HT1080 (cell line): Measurements from ENCODE around the gene EVPL. TPM values are rescaled to one million over a fixed set of nuclear protein-coding genes. Genes with fewer than 3 reads are reported as not detected.

Source experiments
- DNase-seq: peaks from one replicate; pipeline ENCODE4 v3.0.0-alpha.2; 2015; ENCODE audit warnings: low read depth
- total RNA-seq: library from RNA; depleted of rRNA; stranded (reverse); fragments of >200 nt; shearing (Covaris generic); gene quantifications from 2 replicates; pipeline ENCODE4 v1.2.3, GENCODE V29; 2014

EVPL gene
- total RNA-seq, 1 experiment from 2014 or later = not detected

GRCh38 chr17:76018801-76019200 lies 8.3 kb downstream of the EVPL start:
- DNase-seq = no peak

DNA sequence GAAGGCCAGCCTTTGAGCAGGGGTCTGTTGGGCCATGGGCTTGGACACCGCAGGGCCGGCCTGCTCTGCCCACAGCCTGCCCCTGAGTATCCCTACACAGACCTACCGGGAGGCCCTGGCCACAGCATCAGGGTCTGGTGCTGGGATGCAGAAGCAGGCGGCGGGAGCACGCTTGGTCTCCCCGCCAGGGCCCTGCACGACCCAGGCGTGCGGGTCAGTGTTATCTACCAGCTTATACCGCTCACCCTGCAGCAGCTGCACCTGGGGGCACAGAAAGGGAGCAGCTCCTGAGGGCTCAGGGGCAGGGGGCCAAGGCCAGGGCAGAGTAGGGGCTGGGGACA lies 8.8 kb downstream of the EVPL start:
- no peak for DNase-seq

- DNase-seq = no peak
Measured at GRCh38 chr17:76017481-76018339, 9.4 kb downstream of the EVPL start.

DNA sequence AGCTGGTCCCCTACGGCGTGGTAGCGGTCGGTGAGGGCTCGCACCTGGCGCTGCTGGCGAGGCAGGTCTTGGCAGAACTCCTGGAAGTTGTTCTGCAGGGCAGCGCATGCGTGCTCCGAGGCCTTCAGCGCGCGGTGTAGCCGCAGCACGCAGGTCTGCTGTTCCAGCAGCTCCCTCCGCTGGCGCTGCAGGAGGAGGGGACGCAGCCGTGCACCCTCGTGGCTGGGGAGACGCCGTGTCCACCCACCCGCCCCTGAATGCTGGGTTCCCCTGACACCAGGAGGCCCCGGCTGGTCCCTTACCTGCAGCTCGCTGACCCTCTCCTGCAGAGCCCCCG lies 12.2 kb downstream of the EVPL start:
- DNase-seq = no peak

- peak; percentile 61 for DNase-seq
Measured at GRCh38 chr17:76014100-76014924, 12.8 kb downstream of the EVPL start.

- no peak for DNase-seq
Measured at GRCh38 chr17:76013377-76013932, 13.7 kb downstream of the EVPL start.

- no peak for DNase-seq
Measured at GRCh38 chr17:76011951-76012350, 15.2 kb downstream of the EVPL start.

- no peak for DNase-seq
Measured at GRCh38 chr17:76009969-76010661, 17.0 kb downstream of the EVPL start.

GRCh38 chr17:76009447-76009846 lies 17.7 kb downstream of the EVPL start:
- no peak for DNase-seq

GRCh38 chr17:76008630-76009425 lies 18.3 kb downstream of the EVPL start:
- DNase-seq = no peak

- no peak for DNase-seq
Measured at GRCh38 chr17:76008208-76008607, 18.9 kb downstream of the EVPL start.

DNA sequence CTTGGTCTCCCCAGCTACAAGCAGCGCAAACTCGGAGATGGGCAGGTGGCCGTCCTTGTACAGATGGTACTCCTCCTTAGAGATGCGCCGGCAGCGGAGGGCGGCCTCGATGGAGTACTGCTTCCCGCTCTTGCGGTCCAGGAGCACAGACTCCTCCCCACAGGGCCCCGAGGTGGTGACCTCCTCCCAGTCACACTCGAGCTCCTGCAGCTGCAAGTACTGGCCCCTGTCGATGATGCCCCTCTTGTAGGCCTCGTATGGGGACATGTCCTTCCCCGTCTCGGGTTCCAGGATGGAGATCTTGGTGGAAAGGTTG lies 19.3 kb downstream of the EVPL start:
- no peak for DNase-seq

DNA sequence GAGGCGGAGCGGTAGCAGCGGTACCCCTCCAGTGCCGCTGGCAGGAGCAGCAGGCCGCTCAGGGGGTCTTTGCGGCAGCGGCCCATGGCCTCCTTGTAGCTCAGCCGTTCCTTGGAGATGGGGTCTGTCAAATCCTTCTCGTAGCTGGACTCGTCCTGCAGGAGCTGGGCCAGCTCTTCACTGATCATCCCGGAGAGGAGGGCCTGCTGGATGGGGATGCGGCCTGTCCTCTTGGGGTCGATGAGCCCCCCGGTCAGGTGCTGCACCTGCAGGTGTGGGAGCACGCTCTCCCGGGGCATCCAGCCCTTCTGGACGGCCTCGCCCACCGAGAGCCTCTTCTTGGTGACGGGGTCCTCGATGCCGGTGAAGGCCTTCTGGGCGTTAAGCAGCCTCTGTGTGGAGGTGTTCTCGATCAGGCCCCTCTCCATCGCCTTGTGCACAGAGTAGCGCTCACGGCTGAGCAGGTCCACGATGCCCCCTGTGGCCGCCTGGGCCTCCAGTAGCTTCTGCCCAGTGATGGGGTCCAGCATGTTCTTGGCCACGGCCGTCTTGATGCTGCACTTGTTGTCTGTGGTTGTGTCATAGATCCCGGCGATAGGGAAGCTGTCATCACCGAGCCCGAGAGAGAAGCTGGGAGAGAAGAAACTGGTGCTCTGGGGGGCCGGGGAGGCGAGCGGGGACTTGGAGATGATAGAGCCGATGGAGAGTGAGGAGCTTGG lies 19.8 kb downstream of the EVPL start:
- no peak for DNase-seq

DNA sequence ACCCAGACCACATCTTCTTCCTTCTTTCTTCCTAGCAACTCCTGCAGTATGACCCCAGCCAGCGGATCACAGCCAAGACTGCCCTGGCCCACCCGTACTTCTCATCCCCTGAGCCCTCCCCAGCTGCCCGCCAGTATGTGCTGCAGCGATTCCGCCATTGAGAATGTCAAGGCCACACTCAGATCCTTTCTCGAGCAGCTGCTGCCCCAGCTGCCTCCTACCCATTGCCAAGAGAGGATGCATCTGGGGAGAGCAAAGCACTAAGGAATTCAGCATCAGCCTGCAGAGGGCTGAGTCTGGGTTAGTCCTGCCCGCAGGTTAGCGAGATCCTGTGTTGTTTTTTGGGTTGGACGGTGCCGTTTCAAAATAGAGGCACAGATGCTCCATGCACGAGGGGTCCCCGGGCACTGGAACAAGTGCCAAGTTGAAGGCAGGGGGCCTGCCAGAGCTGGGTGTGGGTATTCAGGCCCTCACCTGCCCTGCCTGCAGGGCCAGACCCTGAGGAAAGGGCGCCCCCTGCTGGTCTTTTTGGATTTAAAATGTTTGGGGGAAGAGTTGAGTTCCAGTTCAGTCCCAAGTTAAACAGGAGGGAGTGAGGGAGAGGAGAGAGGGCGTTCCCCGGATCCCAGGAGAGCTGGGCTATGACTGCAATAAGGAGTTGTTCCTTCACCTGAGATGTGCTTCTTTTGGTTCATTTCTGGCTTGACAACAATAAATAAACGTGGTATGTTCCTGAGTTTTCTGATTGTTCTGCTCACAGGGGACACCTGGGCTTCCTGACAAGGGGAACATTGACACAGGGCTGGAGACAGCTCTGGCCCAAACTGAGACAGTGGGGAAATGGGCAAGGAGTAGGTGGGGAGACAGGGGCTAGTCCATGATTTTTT lies 21.6 kb downstream of the EVPL start:
- peak; percentile 60 for DNase-seq

DNA sequence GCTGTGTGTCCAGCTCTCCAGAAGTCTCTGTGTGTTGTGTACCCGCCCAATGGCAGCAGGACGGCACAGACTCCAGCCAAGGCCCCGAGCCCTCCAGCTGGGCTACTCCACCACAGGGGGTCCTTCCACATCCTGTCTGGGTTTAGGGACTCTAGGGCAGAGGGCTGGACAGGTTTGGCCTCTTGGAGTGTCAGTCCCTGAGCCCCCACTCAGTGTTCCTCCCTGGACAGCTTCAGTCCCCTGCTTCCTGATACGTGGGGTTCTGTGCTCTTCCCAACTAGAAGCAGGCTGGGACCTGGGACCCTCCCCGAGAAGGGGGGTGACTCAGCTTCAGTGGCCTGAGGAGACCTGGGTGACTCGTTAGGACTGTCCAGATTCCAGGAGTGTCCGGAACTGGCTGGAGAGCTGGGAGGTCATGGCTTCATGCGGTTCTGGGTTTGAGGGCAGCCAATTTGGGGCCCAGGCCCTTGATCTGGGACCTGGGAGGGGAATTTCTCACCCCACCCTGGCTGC lies 22.3 kb downstream of the EVPL start:
- DNase-seq = no peak

- no peak for DNase-seq
Measured at GRCh38 chr17:76003915-76004314, 23.2 kb downstream of the EVPL start.

DNA sequence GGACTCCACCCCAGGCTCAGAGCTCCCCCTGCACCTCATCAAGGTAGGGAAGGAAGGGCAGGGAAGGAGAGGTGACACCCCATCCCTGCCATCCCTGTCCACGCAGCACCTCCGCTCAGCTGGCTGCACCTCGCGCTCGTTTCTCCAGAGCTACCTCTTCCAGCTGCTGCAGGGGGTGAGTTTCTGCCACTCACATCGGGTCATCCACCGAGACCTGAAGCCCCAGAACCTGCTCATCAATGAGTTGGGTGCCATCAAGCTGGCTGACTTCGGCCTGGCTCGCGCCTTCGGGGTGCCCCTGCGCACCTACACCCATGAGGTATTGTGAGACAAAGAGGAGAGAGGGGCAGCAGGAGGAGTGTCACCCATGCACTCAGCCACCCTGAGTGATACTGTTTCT lies 25.0 kb downstream of the EVPL start:
- no peak for DNase-seq

GRCh38 chr17:76000755-76001521 lies 26.2 kb downstream of the EVPL start, which contains the start of gene CDK3:
TSS of gene CDK3 (plus strand) at chr17:76000855. CDS start at chr17:76001426, 571 bp downstream.
- no peak for DNase-seq
